Loucy (cell line): ENCODE measurements around the gene DCDC1.

Source experiments
- H2AFZ ChIP-seq: fragments of 200-600 bp; sonication (generic); 2 replicates; pipeline ENCODE4 v1.6.0; 2016; ENCODE audit warnings: antibody characterized with exemption, mild to moderate bottlenecking, low read length, moderate library complexity
- H3F3A ChIP-seq: fragments of 200-600 bp; 2 replicates; pipeline ENCODE4 v1.6.0; 2016; ENCODE audit warnings: antibody characterized with exemption, low read depth, mild to moderate bottlenecking
- H3K27me3 ChIP-seq: fragments of 200-600 bp; sonication (generic); 2 replicates; pipeline ENCODE4 v1.6.1; 2014; ENCODE audit warnings: low read length, mild to moderate bottlenecking; ENCODE audit not compliant: insufficient read depth, poor library complexity, severe bottlenecking
- H3K36me3 ChIP-seq: fragments of 200-600 bp; sonication (generic); 2 replicates; pipeline ENCODE4 v1.6.1; 2016; ENCODE audit warnings: low read length; ENCODE audit not compliant: insufficient read depth
- H3K4me1 ChIP-seq: fragments of 200-600 bp; sonication (generic); 2 replicates; pipeline ENCODE4 v1.5.1; 2014; ENCODE audit warnings: low read length, mild to moderate bottlenecking; ENCODE audit not compliant: insufficient read depth, poor library complexity, severe bottlenecking
- H3K4me2 ChIP-seq: fragments of 200-600 bp; sonication (generic); 2 replicates; pipeline ENCODE4 v1.6.0; 2014; ENCODE audit warnings: antibody characterized with exemption, low read length, low read depth, mild to moderate bottlenecking; ENCODE audit not compliant: poor library complexity, severe bottlenecking
- H3K4me3 ChIP-seq: fragments of 200-600 bp; sonication (generic); 2 replicates; pipeline ENCODE4 v1.5.1; 2014; ENCODE audit warnings: low read length, mild to moderate bottlenecking, mixed read lengths; ENCODE audit not compliant: poor library complexity, severe bottlenecking
- H3K79me2 ChIP-seq: fragments of 200-600 bp; sonication (generic); 2 replicates; pipeline ENCODE4 v1.6.1; 2014; ENCODE audit warnings: low read length; ENCODE audit not compliant: insufficient read depth
- H3K9ac ChIP-seq: fragments of 200-600 bp; sonication (generic); 2 replicates; pipeline ENCODE4 v1.6.0; 2014; ENCODE audit warnings: mild to moderate bottlenecking, low read depth, low read length, moderate library complexity; ENCODE audit not compliant: poor library complexity, severe bottlenecking
- H3K9me2 ChIP-seq: fragments of 200-600 bp; sonication (generic); replicated peaks from 2 replicates; pipeline ENCODE4 v1.6.1; 2016; ENCODE audit warnings: low read depth, low read length, mixed read lengths
- H3K9me3 ChIP-seq: fragments of 200-600 bp; sonication (generic); 2 replicates; pipeline ENCODE4 v1.6.1; 2014; ENCODE audit warnings: mild to moderate bottlenecking, antibody characterized with exemption, low read length, low read depth; ENCODE audit not compliant: insufficient read depth
- H4K20me1 ChIP-seq: fragments of 200-600 bp; sonication (generic); 2 replicates; pipeline ENCODE4 v1.6.0; 2014; ENCODE audit warnings: antibody characterized with exemption, low read length, mild to moderate bottlenecking; ENCODE audit not compliant: insufficient read depth, poor library complexity, severe bottlenecking
- EZH2phosphoT487 ChIP-seq: fragments of 200-600 bp; IDR thresholded peaks from 2 replicates; pipeline ENCODE4 v1.6.1; 2018; ENCODE audit warnings: antibody characterized with exemption, mild to moderate bottlenecking, moderate library complexity, borderline replicate concordance
- TF ChIP-seq, protein P1 (sequence below): fragments of 200-600 bp; sonication (generic); conservative IDR thresholded peaks from 2 replicates; pipeline ENCODE4 v1.5.1; 2014; ENCODE audit warnings: mild to moderate bottlenecking, antibody characterized with exemption, low read length

DCDC1 gene

GRCh38 chr11:31092638-31093037 is 276.9 kb downstream of the DCDC1 start:
- H3K4me3 ChIP-seq: no peak overlapping the region
- no peaks in the 10 kb centered on the region for H3K79me2 ChIP-seq
- H3K4me2 ChIP-seq: no peak overlapping the region
- TF ChIP-seq, protein P1, sequence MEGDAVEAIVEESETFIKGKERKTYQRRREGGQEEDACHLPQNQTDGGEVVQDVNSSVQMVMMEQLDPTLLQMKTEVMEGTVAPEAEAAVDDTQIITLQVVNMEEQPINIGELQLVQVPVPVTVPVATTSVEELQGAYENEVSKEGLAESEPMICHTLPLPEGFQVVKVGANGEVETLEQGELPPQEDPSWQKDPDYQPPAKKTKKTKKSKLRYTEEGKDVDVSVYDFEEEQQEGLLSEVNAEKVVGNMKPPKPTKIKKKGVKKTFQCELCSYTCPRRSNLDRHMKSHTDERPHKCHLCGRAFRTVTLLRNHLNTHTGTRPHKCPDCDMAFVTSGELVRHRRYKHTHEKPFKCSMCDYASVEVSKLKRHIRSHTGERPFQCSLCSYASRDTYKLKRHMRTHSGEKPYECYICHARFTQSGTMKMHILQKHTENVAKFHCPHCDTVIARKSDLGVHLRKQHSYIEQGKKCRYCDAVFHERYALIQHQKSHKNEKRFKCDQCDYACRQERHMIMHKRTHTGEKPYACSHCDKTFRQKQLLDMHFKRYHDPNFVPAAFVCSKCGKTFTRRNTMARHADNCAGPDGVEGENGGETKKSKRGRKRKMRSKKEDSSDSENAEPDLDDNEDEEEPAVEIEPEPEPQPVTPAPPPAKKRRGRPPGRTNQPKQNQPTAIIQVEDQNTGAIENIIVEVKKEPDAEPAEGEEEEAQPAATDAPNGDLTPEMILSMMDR: no peak
- TF ChIP-seq EZH2phosphoT487: no peak
- no peaks in the 10 kb centered on the region for H3K36me3 ChIP-seq
- H3K9me3 ChIP-seq: no peaks in the 10 kb centered on the region
- no peak overlapping the region for H2AFZ ChIP-seq
- no peaks in the 10 kb centered on the region for H3K27me3 ChIP-seq
- H3K9ac ChIP-seq: no peak overlapping the region
- no peaks in the 10 kb centered on the region for H4K20me1 ChIP-seq
- H3K9me2 ChIP-seq: no peaks in the 10 kb centered on the region; the same call in 1 of the 2 replicates
- H3F3A ChIP-seq: no peaks in the 10 kb centered on the region
- no peaks in the 10 kb centered on the region for H3K4me1 ChIP-seq

GRCh38 chr11:31089117-31089516 is 280.4 kb downstream of the DCDC1 start:
- no peak for TF ChIP-seq EZH2phosphoT487
- TF ChIP-seq, protein P1: no peak
- H3K4me1 ChIP-seq: no peaks in the 10 kb centered on the region
- H3K9me3 ChIP-seq: no peaks in the 10 kb centered on the region
- H2AFZ ChIP-seq: no peak overlapping the region
- H3K9ac ChIP-seq: no peak overlapping the region
- H3K9me2 ChIP-seq: no peaks in the 10 kb centered on the region; the same call in 1 of the 2 replicates
- no peak overlapping the region for H3K4me3 ChIP-seq
- H4K20me1 ChIP-seq: no peaks in the 10 kb centered on the region
- H3F3A ChIP-seq: no peaks in the 10 kb centered on the region
- no peaks in the 10 kb centered on the region for H3K27me3 ChIP-seq
- no peaks in the 10 kb centered on the region for H3K36me3 ChIP-seq
- no peaks in the 10 kb centered on the region for H3K79me2 ChIP-seq
- no peak overlapping the region for H3K4me2 ChIP-seq

GRCh38 chr11:31069447-31070205 is 299.9 kb downstream of the DCDC1 start:
- no peak overlapping the region for H2AFZ ChIP-seq
- no peaks in the 10 kb centered on the region for H3K9me2 ChIP-seq
- H3K9ac ChIP-seq: no peak overlapping the region
- H3K9me3 ChIP-seq: no peaks in the 10 kb centered on the region
- no peak overlapping the region for H3K4me3 ChIP-seq
- no peaks in the 10 kb centered on the region for H3K36me3 ChIP-seq
- TF ChIP-seq EZH2phosphoT487: no peak
- TF ChIP-seq, protein P1: no peak
- H3F3A ChIP-seq: no peaks in the 10 kb centered on the region
- no peaks in the 10 kb centered on the region for H3K79me2 ChIP-seq
- no peaks in the 10 kb centered on the region for H4K20me1 ChIP-seq
- H3K27me3 ChIP-seq: no peaks in the 10 kb centered on the region
- no peak overlapping the region for H3K4me2 ChIP-seq
- no peaks in the 10 kb centered on the region for H3K4me1 ChIP-seq
